Loucy (cell line): ENCODE measurements around the gene KAT2A.

Source experiments
- H2AFZ ChIP-seq: fragments of 200-600 bp; sonication (generic); 2 replicates; pipeline ENCODE4 v1.6.0; 2016; ENCODE audit warnings: antibody characterized with exemption, mild to moderate bottlenecking, low read length, moderate library complexity
- H3F3A ChIP-seq: fragments of 200-600 bp; 2 replicates; pipeline ENCODE4 v1.6.0; 2016; ENCODE audit warnings: antibody characterized with exemption, low read depth, mild to moderate bottlenecking
- H3K27me3 ChIP-seq: fragments of 200-600 bp; sonication (generic); 2 replicates; pipeline ENCODE4 v1.6.1; 2014; ENCODE audit warnings: low read length, mild to moderate bottlenecking; ENCODE audit not compliant: insufficient read depth, poor library complexity, severe bottlenecking
- H3K36me3 ChIP-seq: fragments of 200-600 bp; sonication (generic); 2 replicates; pipeline ENCODE4 v1.6.1; 2016; ENCODE audit warnings: low read length; ENCODE audit not compliant: insufficient read depth
- H3K4me1 ChIP-seq: fragments of 200-600 bp; sonication (generic); 2 replicates; pipeline ENCODE4 v1.5.1; 2014; ENCODE audit warnings: low read length, mild to moderate bottlenecking; ENCODE audit not compliant: insufficient read depth, poor library complexity, severe bottlenecking
- H3K4me2 ChIP-seq: fragments of 200-600 bp; sonication (generic); 2 replicates; pipeline ENCODE4 v1.6.0; 2014; ENCODE audit warnings: antibody characterized with exemption, low read length, low read depth, mild to moderate bottlenecking; ENCODE audit not compliant: poor library complexity, severe bottlenecking
- H3K4me3 ChIP-seq: fragments of 200-600 bp; sonication (generic); 2 replicates; pipeline ENCODE4 v1.5.1; 2014; ENCODE audit warnings: low read length, mild to moderate bottlenecking, mixed read lengths; ENCODE audit not compliant: poor library complexity, severe bottlenecking
- H3K79me2 ChIP-seq: fragments of 200-600 bp; sonication (generic); 2 replicates; pipeline ENCODE4 v1.6.1; 2014; ENCODE audit warnings: low read length; ENCODE audit not compliant: insufficient read depth
- H3K9ac ChIP-seq: fragments of 200-600 bp; sonication (generic); 2 replicates; pipeline ENCODE4 v1.6.0; 2014; ENCODE audit warnings: mild to moderate bottlenecking, low read depth, low read length, moderate library complexity; ENCODE audit not compliant: poor library complexity, severe bottlenecking
- H3K9me2 ChIP-seq: fragments of 200-600 bp; sonication (generic); replicated peaks from 2 replicates; pipeline ENCODE4 v1.6.1; 2016; ENCODE audit warnings: low read depth, low read length, mixed read lengths
- H3K9me3 ChIP-seq: fragments of 200-600 bp; sonication (generic); 2 replicates; pipeline ENCODE4 v1.6.1; 2014; ENCODE audit warnings: mild to moderate bottlenecking, antibody characterized with exemption, low read length, low read depth; ENCODE audit not compliant: insufficient read depth
- H4K20me1 ChIP-seq: fragments of 200-600 bp; sonication (generic); 2 replicates; pipeline ENCODE4 v1.6.0; 2014; ENCODE audit warnings: antibody characterized with exemption, low read length, mild to moderate bottlenecking; ENCODE audit not compliant: insufficient read depth, poor library complexity, severe bottlenecking
- EZH2phosphoT487 ChIP-seq: fragments of 200-600 bp; IDR thresholded peaks from 2 replicates; pipeline ENCODE4 v1.6.1; 2018; ENCODE audit warnings: antibody characterized with exemption, mild to moderate bottlenecking, moderate library complexity, borderline replicate concordance
- TF ChIP-seq, protein P1 (sequence below): fragments of 200-600 bp; sonication (generic); conservative IDR thresholded peaks from 2 replicates; pipeline ENCODE4 v1.5.1; 2014; ENCODE audit warnings: mild to moderate bottlenecking, antibody characterized with exemption, low read length

The KAT2A gene

GRCh38 chr17:42166196-42166763, 45.1 kb upstream of the KAT2A start:
- Histone ChIP-seq H3K27me3 (no peaks in the 10 kb centered on the region), H3K4me3 (no peak overlapping the region), H3K9ac (no peak overlapping the region), H2AFZ (no peak overlapping the region), H3K9me3 (no peaks in the 10 kb centered on the region), H3K4me1 (no peaks in the 10 kb centered on the region), H3F3A (no peaks in the 10 kb centered on the region), H3K79me2 (no peaks in the 10 kb centered on the region), H3K36me3 (no peaks in the 10 kb centered on the region), H4K20me1 (no peaks in the 10 kb centered on the region), H3K9me2 (no peaks in the 10 kb centered on the region), H3K4me2 (no peak overlapping the region)
- TF ChIP-seq, protein P1, sequence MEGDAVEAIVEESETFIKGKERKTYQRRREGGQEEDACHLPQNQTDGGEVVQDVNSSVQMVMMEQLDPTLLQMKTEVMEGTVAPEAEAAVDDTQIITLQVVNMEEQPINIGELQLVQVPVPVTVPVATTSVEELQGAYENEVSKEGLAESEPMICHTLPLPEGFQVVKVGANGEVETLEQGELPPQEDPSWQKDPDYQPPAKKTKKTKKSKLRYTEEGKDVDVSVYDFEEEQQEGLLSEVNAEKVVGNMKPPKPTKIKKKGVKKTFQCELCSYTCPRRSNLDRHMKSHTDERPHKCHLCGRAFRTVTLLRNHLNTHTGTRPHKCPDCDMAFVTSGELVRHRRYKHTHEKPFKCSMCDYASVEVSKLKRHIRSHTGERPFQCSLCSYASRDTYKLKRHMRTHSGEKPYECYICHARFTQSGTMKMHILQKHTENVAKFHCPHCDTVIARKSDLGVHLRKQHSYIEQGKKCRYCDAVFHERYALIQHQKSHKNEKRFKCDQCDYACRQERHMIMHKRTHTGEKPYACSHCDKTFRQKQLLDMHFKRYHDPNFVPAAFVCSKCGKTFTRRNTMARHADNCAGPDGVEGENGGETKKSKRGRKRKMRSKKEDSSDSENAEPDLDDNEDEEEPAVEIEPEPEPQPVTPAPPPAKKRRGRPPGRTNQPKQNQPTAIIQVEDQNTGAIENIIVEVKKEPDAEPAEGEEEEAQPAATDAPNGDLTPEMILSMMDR, result no peak
- no peak for TF ChIP-seq EZH2phosphoT487

GRCh38 chr17:42165751-42166150, 44.6 kb upstream of the KAT2A start:
- no peak overlapping the region for H3K9ac ChIP-seq
- H3K9me2 ChIP-seq, result no peaks in the 10 kb centered on the region
- no peaks in the 10 kb centered on the region for H3F3A ChIP-seq
- no peaks in the 10 kb centered on the region for H3K4me1 ChIP-seq
- no peak overlapping the region for H3K4me3 ChIP-seq
- H3K27me3 ChIP-seq, result no peaks in the 10 kb centered on the region
- H4K20me1 ChIP-seq, result no peaks in the 10 kb centered on the region
- no peaks in the 10 kb centered on the region for H3K9me3 ChIP-seq
- H3K36me3 ChIP-seq, result no peaks in the 10 kb centered on the region
- no peak overlapping the region for H3K4me2 ChIP-seq
- no peak overlapping the region for H2AFZ ChIP-seq
- H3K79me2 ChIP-seq, result no peaks in the 10 kb centered on the region
- no peak for TF ChIP-seq EZH2phosphoT487
- TF ChIP-seq, protein P1, result no peak

DNA sequence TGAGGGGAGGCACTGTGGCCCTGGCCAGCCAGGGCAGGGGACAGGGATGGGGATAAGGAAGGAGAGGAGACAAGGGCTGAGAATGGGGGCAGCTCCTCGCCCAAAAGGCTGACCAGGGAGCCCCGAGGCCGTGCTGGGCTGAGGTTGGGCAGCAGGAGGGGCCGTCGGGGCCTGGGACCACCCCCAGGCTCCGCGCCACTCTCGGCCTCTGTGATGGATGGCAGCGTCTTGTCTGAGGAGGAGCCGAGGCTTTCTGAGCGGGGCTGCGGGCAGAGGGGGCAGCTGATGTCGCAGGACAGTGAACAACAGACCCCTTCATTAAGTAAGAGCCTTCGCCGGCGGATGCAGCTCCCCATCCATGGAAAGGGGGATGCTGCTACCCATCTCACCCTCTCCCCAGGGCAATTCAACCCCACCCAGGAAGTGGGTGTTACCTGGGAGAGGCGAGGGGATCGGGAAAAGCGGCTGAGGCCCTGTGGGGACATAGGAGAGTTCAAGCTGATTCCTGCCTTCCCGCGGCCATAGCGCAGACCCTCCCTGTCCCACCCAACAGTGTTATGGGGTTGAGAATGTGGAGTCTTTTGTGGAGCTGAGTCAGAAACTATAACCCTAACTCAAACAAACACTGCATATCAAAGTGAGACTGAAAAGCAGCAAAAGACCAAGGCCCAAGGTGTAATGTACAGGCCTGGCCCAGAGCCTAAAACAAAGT, 42.7 kb upstream of the KAT2A start:
- TF ChIP-seq EZH2phosphoT487, result no peak
- TF ChIP-seq, protein P1, result no peak
- Histone ChIP-seq H3K9me2 (no peaks in the 10 kb centered on the region), H3F3A (no peaks in the 10 kb centered on the region), H3K9me3 (no peaks in the 10 kb centered on the region), H2AFZ (no peak overlapping the region), H3K9ac (no peak overlapping the region), H3K36me3 (no peaks in the 10 kb centered on the region), H3K27me3 (no peaks in the 10 kb centered on the region), H4K20me1 (no peaks in the 10 kb centered on the region), H3K4me2 (no peak overlapping the region), H3K4me3 (no peak overlapping the region), H3K79me2 (no peaks in the 10 kb centered on the region), H3K4me1 (no peaks in the 10 kb centered on the region)
